Fibroblast of skin of left biceps (primary cell): ENCODE data around the gene NAP1L4.

Experiments used
- DNase-seq, 2 experiments: peaks; one replicate each; pipeline ENCODE4 v3.0.0-alpha.2; 2013; ENCODE audit warnings: low read depth in 2 of 2

The NAP1L4 gene

DNA sequence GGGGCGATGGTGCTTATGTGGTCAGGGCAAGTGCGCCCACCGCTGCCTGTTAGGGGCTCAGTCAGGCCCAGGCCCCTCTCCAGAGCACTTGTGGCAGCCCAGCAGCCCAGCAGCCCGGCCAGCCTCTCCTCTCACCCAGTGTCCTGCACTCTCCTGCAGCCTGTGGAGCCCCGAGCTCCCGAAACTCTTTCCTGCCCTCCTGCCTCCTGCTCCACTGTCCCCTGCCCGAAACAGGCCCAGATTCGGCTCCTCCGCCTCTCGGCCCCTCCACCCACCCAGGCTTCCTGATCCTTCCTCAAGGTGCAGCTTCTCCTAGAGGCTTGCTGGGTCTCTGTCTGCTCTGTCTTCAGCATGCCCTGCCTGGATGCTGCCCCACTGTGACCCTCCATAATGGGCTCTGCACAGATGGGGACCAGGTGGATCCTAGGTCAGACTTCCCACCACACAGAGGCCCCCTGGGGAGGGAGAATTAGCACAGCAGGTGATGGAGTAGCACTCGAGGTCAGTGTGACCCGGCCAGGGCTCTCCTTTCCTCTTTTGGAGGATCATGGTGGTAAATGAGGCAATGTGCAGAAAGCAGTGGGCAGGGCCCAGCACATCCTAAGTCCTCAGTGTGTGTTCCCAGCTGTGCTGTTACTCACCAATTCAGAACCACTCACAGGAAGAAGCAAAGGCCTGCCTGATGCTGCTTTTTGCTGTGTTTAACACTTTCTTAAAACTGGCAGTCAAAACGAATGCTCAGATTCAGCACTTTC is 18.6 kb upstream of the NAP1L4 start:
- DNase-seq: no peak

DNA sequence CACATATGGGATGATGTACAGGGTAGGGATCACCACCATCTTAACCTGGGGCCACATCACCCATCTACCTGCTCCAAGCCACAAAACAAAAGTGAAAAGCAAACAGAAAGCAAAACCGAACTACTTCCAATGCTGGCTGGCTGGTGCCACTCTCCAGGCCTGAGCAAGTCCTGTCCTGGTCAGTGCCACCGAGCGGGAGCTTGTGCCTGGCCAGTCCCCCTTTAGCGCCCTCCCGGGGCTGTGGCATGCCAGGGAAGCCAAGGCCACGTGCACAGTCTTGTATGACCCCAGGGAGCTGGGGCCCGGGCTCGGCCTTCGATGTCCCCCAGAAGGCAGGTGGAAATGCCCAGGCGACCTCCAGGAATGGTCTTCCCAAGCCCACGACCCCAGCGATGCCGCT is 17.9 kb upstream of the NAP1L4 start:
- no peak for DNase-seq

DNA sequence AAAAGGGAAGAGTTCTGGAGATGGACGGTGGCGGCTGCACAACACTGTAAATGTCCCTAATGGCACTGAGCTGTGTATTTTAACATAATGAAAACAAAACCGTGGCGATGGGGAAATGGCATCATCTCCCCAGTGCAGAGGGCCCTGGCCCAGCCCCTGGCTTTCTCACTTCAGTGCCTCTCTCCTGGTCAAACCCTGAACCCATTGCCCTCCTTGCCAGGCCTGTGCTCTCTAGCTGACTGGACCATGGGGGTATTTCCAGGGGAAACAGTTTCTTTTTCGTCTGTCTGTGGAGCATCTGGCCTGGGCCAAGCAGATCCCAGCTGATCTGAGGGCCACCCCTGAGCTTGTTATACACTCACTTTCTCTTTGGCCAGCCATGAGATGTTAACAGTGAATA is 17.4 kb upstream of the NAP1L4 start:
- no peak for DNase-seq

DNA sequence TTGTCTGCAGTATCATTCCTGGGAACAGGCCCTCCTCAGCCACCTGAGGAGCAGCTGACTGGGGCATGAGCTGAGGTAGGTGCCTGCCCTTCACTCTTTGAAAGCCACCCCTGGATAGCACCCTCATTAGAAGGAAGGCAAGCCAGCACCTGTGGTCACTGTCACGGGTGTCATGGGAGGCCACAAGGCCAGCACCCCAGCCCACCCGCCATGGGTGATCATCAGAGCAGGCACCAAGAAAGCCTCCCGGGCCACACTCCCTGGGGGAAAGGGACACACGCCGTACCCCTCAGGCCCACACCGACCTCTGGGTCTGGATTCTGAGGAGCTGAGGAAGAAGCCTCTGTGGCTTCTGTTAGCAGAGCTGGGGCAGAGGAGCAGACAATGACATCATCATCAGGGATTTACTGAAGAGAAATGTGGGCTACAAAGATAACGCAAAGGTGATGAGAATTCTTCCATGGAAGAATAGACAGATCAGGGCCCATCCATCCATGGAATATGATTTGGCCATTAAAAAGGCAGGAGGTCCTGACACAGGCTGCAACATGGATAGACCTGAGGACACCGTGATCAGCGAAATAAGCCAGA is 16.7 kb upstream of the NAP1L4 start:
- DNase-seq: no peak

DNA sequence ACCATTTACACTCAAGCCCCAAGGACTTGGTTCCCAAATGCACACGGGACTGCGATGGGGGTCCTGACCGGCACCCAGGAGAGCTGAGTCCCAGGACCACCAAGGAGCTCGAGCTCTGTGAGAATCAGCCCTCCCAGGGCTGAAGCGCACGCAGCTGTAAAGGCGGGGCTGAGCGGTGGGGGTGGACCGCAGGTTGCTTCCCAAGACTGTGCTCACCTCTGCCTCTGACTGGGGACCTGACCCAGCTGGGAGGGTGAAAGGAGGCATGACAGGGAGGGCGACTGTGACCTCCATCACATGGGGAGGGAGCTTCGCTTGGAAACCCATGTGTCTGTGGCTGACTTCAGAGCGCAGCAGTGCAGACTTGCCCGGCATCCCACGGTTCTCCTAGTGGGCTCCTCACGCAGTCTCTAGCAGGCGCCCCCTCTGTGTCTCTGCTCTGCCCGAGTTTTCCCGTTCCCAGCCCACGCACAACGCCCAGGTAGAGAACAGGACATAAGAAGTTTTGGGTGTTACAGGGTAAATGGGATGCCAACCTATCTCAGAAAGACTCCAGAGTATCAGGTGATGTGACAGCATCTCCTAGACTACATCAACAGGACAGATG is 15.4 kb upstream of the NAP1L4 start:
- no peak for DNase-seq

DNA sequence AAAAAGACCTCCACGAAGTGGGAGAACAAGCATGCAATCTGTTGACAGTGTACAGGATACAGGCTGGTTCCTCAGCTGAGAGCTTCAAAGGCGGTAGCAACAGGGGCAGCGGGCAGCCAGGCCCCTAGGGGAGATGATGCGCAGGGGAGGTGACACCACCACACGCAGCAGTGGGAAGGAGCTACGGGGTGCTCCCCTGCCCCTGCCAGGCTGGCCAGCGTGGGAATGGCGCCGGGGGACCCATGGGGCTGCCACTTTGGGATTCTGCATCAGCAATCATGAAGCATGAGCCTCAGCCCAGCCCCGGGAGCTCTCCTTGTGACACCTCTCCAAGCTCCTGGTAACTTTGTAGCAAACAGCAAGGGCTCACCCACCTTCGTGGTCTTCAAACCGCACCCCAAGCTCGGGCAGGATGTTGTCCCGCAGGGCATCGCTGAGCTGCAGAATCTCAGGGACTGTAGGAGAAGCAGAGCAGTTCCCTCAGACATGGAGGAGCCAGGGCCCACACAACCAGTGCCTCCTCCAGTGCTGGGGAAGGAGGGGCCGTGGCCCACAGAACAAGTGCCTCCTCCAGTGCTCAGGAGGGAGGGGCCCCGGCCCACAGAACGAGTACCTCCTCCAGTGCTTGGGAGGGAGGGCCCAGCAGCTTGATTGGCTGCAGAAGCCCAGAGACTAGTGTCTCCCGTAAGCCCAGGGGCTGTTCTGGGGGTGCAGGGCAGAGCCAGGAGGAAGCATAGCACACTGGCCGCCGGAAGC is 14.6 kb upstream of the NAP1L4 start:
- no peak for DNase-seq

DNA sequence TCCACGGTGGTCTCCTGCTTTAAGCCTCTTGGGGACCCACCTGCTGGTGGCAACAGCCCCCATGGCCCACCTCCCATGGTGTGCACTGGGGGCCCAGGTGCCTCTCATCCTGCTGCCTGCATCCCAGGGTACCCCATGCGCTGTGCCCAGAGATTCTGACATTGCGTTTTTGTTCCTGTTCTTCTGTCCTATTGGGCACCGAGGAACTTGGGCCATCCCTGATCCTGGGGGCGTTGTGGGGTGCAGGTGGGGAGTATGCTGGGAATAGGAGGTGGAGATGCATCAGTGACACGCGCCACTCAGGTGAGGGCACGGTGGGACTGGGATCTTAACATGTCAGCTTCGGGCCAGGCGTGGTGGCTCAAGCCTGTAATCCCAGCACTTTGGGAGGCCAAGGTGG is 12.4 kb upstream of the NAP1L4 start:
- DNase-seq: no peak

DNA sequence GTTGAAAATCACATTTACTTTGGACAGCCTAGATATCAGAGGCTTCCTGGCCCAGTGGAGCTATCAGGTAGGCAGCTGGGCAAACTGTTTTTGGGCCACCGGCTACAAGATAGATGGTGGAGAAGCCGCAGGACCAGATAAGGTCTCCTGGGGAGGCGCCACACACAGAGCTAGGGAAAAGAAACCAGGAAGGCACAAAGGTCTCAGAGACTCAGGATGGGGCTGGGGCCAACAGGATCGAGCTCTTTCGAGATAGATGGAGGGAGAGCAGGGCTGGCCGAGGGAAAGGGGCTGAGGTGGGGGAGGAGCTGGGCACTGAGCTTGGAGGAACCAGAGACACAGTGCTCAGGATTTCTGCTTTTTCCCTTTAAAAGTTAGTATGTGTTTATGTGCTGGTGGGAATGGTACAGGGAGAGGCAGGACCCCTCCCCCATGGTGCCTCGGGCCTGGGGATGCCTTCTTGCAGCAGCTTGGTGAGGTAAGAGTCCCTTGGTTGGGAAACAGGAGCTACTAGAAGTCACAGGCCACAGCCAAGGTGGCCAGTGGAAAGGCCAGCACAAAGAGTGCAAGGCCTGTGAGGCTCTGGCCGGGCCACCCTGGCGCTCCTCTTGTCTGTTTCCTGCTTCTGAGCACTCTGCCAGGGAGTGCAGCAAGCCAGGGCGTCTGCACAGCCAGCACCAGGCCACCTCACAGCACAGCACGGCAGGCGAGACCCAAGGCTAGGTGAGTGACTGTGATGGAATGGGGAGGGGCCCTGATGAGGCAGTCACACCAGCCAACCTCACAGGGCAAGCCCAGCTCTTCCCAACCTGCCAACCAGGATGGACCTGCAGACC is 11.5 kb upstream of the NAP1L4 start:
- DNase-seq: no peak

DNA sequence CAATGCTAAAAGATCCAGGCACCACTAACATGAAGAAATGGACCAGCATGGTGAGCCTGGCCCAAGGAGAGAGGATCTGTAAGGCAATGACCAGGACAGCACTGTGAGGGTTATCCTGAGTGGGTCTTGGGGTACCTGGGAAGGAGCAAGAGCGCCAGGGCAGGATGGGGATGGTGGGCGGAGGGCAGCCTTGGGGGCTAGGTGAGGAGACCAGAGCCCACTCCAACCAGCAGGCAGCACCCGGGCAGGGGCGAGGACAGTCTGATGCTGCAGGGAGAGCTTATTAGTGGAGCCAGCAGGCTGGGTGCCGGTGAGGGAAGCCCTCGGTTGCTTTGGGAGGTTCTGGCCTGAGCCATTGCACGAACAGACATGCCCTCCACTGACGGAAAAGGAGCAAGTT is 10.7 kb upstream of the NAP1L4 start:
- DNase-seq: no peak

DNA sequence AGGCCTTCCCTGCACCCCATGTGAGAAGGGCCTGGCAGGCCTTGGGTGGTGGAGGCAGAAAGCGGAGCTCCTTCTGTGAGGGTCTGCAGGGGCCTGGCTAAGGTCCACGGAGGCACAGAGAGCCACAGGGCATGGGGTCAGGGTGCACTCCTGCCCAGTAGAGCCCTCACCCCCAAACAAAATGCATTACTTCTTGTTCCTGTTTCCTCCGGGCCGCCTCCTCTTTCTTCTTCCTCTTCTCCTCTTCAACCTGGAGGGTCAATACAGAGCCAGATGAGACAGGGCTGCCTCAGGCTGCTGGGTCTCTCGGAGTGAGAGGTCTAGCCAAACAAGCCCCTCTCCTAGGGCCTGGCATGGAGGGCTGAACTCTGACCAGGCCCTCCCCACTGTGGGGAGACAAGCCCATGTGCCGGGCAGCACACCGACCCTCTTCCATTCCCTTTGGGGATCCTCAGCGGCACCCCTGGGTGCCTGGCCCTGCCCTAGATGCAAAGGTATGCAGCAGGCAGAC is 10.3 kb upstream of the NAP1L4 start:
- DNase-seq: no peak

DNA sequence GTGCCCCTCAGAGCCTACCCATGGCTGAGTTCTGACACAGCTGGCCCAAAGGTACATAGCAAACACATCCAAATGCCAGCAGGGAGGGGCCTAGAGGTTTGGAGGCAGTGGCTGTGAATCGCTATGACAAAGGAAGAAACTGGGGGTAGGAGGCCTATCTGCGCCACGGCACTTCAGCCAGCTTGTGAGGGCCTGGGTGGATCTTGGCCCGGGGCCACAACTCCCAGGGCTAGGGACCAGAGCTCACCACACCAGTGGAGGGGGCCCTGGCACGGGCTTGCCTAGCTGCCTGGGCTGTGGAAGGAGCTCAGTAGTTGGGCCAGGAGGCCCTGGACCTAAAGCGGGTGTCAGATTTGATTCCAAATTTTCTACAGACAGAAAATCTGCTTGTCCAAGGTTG is 9.4 kb upstream of the NAP1L4 start:
- no peak for DNase-seq

DNA sequence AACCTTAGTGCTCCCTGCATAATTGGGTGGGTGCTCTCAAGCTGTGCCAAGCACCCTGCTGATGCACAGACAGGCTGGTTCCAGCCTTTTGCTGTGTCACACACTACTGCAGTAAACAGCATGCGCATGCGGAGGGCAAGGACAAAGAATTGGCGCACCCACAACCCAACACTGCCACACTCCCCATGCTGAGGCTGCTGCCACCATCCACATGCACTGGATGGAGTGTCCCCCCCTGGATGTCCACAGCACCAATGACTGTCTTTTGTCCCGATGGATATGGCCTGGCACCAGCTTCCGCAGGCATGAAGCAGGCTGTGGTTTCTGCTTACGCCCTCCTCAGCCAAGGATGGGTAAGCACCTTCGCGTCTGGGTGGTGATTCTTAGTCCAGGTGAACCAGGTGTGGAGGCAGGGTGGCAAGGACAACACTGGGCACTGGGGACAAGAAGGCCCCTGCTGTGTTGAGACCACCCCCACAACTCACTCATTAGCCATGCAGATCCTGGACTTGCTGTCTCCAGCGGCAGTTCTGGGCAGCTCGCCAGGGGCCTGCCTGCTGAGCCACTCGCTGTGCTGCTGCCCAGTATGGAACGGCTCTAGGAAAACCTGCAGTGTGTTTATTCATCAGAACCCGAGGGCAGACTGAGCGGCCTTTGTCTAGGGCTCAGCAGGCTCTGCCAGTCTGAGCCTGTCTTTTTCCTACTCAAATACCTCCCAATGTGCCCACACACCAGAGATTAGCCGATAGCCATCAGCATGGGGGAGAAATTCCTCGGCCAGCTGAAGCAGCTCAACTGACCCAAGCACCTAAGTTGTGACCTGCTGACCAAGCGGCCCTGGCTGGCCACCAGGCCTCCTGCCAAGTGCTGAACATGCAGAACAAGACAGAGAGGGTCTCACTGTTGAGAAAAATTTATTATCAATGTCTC is 8.2 kb upstream of the NAP1L4 start:
- DNase-seq: no peak

DNA sequence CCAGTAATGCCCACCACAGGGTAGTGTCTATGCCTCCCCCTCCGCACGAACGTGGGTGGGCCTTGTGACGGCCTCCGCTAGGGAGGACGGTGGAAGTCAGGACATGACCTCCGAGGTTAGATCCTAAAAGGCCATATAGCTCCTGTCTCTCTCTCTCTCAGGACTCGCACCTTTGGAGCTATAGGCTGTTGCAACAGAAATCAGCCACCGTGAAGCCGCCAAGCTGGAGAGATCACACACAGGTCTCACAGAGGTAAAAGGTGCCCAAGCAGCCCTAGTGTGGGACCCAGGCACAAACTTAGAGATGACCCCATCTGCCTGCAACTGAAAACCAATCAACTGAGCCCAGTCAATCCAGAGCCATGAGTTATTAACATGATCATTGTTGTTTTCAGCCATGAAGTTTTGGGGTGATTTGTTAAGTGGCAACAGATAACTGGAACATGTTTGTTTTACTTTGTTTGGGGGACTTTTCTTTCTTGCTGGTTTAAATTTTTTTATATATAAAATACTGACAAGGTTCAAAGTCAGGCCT is 7.4 kb upstream of the NAP1L4 start:
- DNase-seq: no peak

DNA sequence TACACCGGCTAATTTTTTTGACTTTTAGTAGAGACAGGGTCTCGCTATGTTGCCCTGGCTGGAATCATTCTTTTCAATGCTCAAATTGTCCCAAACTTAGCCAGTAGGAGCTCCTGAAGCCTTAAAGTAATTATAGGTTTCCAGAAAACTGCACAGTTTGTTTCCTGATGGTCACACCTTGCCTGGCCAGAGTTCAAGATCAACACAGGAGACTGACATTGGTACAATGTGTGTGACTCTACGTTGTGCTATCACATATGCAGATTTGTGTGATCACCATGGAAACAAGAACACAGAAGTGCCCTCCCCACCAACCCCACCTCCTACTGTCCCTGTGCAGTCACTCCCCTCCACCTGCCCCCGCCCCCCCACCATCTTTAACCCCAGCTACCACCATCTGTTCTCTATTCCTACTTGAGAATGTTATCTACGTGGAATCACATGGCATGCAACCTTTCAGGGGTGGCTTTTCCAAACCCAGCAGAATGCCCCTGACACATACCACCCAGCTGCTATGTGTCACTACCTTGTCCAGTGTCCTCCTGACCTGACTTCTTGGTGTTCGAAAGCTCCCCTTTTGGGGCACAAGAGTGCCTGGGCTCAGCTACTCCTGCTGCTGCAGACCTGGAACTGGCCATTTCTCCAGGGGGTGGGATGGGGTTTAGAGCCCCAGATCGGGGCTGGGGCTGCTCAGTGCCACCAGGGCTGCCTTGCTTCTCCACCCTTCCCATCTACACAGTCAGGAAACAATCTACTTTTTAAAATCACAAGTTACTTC is 6.1 kb upstream of the NAP1L4 start:
- no peak for DNase-seq

DNA sequence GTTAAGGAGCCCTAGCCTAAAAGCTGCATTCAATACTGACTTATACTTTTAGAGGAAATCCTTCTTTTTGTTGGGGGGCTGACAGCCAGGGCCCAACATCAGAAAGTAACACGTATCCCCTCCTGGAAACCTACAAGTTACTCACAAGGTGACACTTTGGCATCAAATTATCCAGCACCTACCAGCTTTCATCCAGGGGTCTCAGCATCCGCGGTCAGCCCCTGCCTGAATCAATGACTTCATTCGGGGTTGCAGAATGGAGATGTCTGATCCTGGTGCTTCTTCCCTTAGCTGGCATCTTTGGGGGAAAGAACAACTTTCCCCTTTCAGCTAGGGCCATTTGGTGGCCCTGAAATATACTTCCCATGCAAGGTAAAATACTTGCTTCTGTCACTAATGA is 5.3 kb upstream of the NAP1L4 start:
- DNase-seq: no peak

DNA sequence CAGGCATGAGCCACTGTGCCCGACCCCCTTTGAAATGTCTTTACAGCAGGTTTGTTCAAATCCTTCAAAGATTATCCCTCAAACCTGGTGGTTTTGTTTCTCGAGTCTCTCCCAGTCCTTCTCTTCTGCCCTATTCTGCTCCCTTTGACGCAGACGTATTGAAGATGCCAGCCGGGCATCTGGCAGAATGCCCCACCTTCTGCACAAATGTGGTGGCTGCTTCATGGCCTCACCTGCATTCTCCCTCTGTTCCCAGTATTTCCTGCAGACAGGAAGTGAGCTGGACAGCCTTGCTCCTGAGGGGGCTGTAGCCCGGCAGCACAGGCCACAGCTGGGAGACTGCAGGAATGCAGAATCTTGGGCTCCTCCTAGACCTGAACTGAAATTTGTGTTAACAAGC is 4.8 kb upstream of the NAP1L4 start:
- no peak for DNase-seq

DNA sequence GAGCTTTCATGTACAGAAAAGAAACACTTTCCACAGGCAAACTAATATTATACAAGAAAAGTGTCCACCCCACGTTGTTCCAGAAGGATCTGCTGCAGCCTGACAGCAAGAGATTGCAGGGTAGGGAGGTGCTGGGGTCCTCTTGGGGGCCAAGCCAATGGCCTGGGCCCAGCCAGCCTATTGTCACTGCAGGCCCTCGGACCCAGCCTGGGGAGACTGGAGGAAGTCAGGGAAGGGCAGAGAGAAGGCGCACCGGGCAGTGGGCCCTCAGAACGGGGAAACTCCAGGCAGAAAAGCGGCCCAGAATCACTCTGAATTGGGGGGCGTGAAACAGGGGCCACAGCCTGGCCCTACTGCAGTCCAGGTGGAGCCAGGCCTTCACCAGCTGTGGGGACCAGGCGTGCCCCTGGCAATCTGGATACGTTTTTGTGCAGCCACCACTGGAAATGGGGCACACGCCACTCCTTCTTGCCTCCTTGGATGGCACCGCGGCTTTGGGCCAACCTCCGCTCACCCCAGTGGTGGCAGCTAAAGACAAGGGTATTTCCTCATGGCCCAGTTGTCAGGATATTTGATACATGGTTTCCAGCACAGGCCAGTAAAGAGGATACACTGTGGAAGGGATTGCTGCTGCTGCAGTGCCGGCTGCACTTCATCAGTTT is 3.9 kb upstream of the NAP1L4 start:
- no peak for DNase-seq

DNA sequence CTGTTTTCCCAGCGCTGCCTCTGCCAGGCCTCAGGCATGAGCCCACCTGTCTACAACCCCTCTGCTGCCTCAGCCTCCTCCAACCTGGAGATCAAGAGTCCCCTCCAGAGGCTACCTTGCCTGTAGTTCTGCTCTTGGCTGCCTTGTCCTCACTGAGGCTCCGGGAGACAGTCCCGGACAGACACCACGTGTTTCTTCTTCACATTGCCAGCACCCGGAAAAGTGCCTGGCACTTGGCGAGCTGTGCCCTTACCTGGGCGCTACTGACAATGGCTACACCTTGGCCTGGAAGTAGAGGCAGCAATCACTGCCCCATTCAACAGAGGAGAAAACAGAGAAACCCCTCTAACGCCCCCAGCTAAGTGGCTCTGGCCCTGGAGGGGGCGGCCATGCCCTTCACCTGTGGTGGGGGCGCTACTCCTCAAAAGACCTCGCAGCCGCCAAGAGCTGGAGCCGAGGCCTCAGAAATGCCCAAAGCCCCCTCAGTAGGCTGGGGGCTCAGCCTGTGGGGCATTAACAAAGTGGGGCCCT is 3.0 kb upstream of the NAP1L4 start:
- no peak for DNase-seq

DNA sequence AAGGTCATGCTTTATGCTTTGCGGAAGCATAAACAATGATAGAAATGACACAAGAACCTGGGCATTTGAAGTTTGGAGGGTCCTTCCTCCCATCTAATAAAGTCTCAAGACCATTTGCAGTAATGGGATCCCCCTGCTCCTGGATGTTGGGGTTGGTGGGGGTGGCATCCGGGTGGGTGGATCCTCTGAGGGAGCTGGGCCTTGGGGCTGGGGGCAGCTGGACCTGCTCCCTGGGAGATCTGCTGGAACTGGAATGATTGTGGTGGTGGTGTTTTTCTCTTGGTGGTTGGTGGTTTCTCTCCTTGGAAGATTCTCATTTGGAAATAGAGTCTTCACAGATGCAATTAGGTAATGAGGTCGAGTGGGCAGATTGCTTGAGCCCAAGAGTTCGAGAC is 2.2 kb upstream of the NAP1L4 start:
- no peak for DNase-seq
